GM18520 (cell line): ENCODE data around the gene MLF1.
A peak's percentile ranks its signal among the peaks of the same experiment; 100 is the strongest.

ENCODE experiments used
- ATAC-seq: cut with Tn5 transposase; IDR thresholded peaks from one replicate; pipeline ENCODE4 v1.9.1; 2021; ENCODE audit not compliant: unreplicated experiment

MLF1 gene

GRCh38 chr3:158573714-158574113, 2.7 kb downstream of the MLF1 start:
- no peak for ATAC-seq

- ATAC-seq: no peak
These were observed 3.7 kb downstream of the MLF1 start for GRCh38 chr3:158574646-158575045.

GRCh38 chr3:158590223-158590622, 19.2 kb downstream of the MLF1 start:
- no peak for ATAC-seq

GRCh38 chr3:158600787-158601186, 29.8 kb downstream of the MLF1 start:
- ATAC-seq: no peak

- ATAC-seq: no peak
These were observed 31.2 kb downstream of the MLF1 start for GRCh38 chr3:158602227-158602626.

- no peak for ATAC-seq
These were observed 47.2 kb downstream of the MLF1 start for GRCh38 chr3:158617982-158618875.

- no peak for ATAC-seq
These were observed 54.9 kb downstream of the MLF1 start for GRCh38 chr3:158625881-158626280.

- ATAC-seq: no peak
These were observed 61.0 kb downstream of the MLF1 start for GRCh38 chr3:158631981-158632380.

GRCh38 chr3:158640646-158641045, 69.7 kb downstream of the MLF1 start:
- no peak for ATAC-seq

- ATAC-seq: no peak
These were observed 71.0 kb downstream of the MLF1 start for GRCh38 chr3:158642005-158642404.

GRCh38 chr3:158642474-158643210, 71.6 kb downstream of the MLF1 start:
- no peak for ATAC-seq

- ATAC-seq: peak; percentile 99
These were observed 73.4 kb downstream of the MLF1 start, which contains the start of gene GFM1 for GRCh38 chr3:158644345-158644908. Gene GFM1, plus strand, starts transcription at chr3:158644527. Its CDS starts 108 bp downstream, at chr3:158644635.

GRCh38 chr3:158649791-158650190, 78.8 kb downstream of the MLF1 start:
- ATAC-seq: no peak

GRCh38 chr3:158651192-158651591, 80.2 kb downstream of the MLF1 start:
- no peak for ATAC-seq

GRCh38 chr3:158652463-158652862, 81.5 kb downstream of the MLF1 start:
- no peak for ATAC-seq
